Measurements from ENCODE around the gene EFNA5. TPM values are rescaled to one million over a fixed set of nuclear protein-coding genes. Genes with fewer than 3 reads are reported as not detected.

Gene EFNA5
- total RNA-seq, 3 donors from 2014 or later (not counting 1 experiment from before 2014, with no cell fraction given): 2.2 to 8.1 (median 4.3) TPM

DNA sequence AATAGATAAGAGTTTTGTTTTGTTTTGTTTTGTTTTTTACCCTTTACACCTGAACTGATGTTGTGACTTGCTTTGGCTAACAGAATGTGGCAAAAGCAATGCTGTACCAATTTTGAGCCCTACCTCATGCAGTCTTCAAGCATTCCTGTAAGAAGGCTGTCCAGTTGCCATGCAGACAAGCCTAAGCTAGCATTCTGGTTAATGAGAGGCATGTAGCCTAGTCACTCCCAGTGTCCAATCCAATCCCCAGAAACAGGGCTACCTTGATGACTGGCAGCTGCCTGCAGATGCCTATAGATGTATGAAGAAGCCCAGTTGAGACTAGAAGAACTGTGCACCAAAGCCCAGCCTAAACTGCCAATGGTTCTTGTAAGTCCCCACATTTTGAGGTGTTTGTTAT is 9.4 kb upstream of the EFNA5 start:
- H3K4me3 ChIP-seq (ENCODE audit: low read length): no peak overlapping the region
- H3K4me1 Mint-ChIP-seq: no peaks in the 10 kb centered on the region

DNA sequence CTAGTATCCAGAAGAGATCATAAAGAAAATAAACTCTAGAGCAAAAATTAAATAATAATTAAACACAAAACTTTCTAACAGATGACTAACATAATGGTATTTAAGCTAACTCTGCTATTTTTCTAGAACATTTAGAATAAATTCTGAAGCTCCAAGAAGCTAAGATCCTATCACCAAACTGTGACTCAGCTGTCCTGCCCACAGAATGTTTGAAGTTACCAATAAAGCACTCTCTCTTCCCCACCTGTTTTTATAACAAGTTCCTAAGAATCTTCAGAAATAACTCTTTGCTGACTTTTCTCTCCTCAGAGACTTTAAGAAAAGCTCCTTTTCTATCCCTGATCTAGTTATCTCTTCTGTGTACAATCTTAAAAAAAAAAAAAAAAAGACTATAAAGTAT is 6.0 kb upstream of the EFNA5 start:
- H3K4me3 ChIP-seq (ENCODE audit: low read length): no peak overlapping the region
- no peaks in the 10 kb centered on the region for H3K9me3 ChIP-seq (ENCODE audit: control insufficient read depth, insufficient read depth, low read length)
- intact Hi-C loops (cut with micrococcal nuclease): loop anchor here (10.0 kb wide), 2 partner anchors 372 to 1412 kb away; no protein-coding TSS in a partner anchor
- no peaks in the 10 kb centered on the region for H3K36me3 ChIP-seq (ENCODE audit: control insufficient read depth, insufficient read depth, low read length)
- peaks cover 43 to 54% of the 10 kb centered on the region in 2 donors for H3K27me3 Mint-ChIP-seq (ENCODE audit: low read depth in 2 of 2)
- peaks cover 18 to 19% of the 10 kb centered on the region in 2 donors for H3K4me1 Mint-ChIP-seq
- H3K27ac ChIP-seq (ENCODE audit: low read length): no peak overlapping the region
- DNase-seq (no peak), ATAC-seq (no peak)
- H3K4me1 ChIP-seq (ENCODE audit: control insufficient read depth, insufficient read depth, low read length): peaks cover 21% of the 10 kb centered on the region
- no peak overlapping the region for H3K27ac Mint-ChIP-seq
- no peaks in the 10 kb centered on the region for H3K36me3 Mint-ChIP-seq
- H3K9me3 Mint-ChIP-seq: no peaks in the 10 kb centered on the region
- no peak overlapping the region for H3K4me3 Mint-ChIP-seq
- H3K27me3 ChIP-seq (ENCODE audit: control insufficient read depth, insufficient read depth, low read length): peaks cover 46% of the 10 kb centered on the region
- TF ChIP-seq, protein P1, sequence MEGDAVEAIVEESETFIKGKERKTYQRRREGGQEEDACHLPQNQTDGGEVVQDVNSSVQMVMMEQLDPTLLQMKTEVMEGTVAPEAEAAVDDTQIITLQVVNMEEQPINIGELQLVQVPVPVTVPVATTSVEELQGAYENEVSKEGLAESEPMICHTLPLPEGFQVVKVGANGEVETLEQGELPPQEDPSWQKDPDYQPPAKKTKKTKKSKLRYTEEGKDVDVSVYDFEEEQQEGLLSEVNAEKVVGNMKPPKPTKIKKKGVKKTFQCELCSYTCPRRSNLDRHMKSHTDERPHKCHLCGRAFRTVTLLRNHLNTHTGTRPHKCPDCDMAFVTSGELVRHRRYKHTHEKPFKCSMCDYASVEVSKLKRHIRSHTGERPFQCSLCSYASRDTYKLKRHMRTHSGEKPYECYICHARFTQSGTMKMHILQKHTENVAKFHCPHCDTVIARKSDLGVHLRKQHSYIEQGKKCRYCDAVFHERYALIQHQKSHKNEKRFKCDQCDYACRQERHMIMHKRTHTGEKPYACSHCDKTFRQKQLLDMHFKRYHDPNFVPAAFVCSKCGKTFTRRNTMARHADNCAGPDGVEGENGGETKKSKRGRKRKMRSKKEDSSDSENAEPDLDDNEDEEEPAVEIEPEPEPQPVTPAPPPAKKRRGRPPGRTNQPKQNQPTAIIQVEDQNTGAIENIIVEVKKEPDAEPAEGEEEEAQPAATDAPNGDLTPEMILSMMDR (IDR thresholded peaks at IDR 0.05): no peak

More for the DNA sequence above, 9.4 kb upstream of the EFNA5 start:
- Histone ChIP-seq H3K27ac (ENCODE audit: low read length) (no peak overlapping the region), H3K4me1 (ENCODE audit: control insufficient read depth, insufficient read depth, low read length) (no peaks in the 10 kb centered on the region), H3K9me3 (ENCODE audit: control insufficient read depth, insufficient read depth, low read length) (no peaks in the 10 kb centered on the region), H3K36me3 (ENCODE audit: control insufficient read depth, insufficient read depth, low read length) (no peaks in the 10 kb centered on the region), H3K27me3 (ENCODE audit: control insufficient read depth, insufficient read depth, low read length) (peaks cover 18% of the 10 kb centered on the region)
- Mint-ChIP-seq H3K4me3 (no peak overlapping the region), H3K27me3 (ENCODE audit: low read depth in 2 of 2) (peaks cover 32 to 39% of the 10 kb centered on the region in 2 donors), H3K9me3 (no peaks in the 10 kb centered on the region), H3K27ac (no peak overlapping the region), H3K36me3 (no peaks in the 10 kb centered on the region)
- ATAC-seq: no peak
- no peak for DNase-seq
- TF ChIP-seq, protein P1 (IDR thresholded peaks at IDR 0.05): no peak
- intact Hi-C loops (cut with micrococcal nuclease): no loop called here

DNA sequence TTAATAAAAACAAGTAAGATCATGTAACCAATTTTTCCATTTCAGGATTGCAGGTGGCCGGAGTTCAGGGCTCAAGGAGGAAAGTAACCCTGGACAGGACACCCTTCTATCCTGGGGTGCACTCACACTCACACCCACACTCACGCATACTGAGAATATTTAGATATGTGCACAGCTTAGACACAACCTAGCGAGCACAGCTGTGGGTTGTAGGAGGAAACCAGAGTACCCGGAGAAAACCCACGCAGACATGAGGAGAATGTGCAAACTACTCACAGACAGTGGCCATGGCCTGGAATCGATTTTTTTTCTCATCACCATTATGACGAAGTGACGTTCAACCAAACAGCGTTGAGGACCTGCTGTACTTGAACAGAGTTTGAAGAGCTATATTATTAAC is 4.5 kb upstream of the EFNA5 start:
- intact Hi-C loops (cut with micrococcal nuclease): loop anchor here (10.0 kb wide), 2 partner anchors 370 to 1410 kb away; no protein-coding TSS in a partner anchor
- H3K36me3 Mint-ChIP-seq: no peaks in the 10 kb centered on the region
- H3K4me3 Mint-ChIP-seq: no peak overlapping the region
- H3K4me1 Mint-ChIP-seq: peaks cover 25 to 34% of the 10 kb centered on the region in 2 donors
- Histone ChIP-seq H3K4me1 (ENCODE audit: control insufficient read depth, insufficient read depth, low read length) (peaks cover 34% of the 10 kb centered on the region), H3K27me3 (ENCODE audit: control insufficient read depth, insufficient read depth, low read length) (peaks cover 58% of the 10 kb centered on the region), H3K4me3 (ENCODE audit: low read length) (no peak overlapping the region), H3K9me3 (ENCODE audit: control insufficient read depth, insufficient read depth, low read length) (no peaks in the 10 kb centered on the region), H3K36me3 (ENCODE audit: control insufficient read depth, insufficient read depth, low read length) (no peaks in the 10 kb centered on the region), H3K27ac (ENCODE audit: low read length) (no peak overlapping the region)
- WGBS (ENCODE audit: insufficient coverage): 64% methylated on average over 9 of the region's 9 CpGs
- no peak for ATAC-seq
- DNase-seq: no peak
- TF ChIP-seq, protein P1 (IDR thresholded peaks at IDR 0.05): no peak
- H3K27ac Mint-ChIP-seq: no peak overlapping the region
- peaks cover 41 to 46% of the 10 kb centered on the region in 2 donors for H3K27me3 Mint-ChIP-seq (ENCODE audit: low read depth in 2 of 2)
- H3K9me3 Mint-ChIP-seq: no peaks in the 10 kb centered on the region

- Mint-ChIP-seq H3K4me1 (peaks cover 25 to 35% of the 10 kb centered on the region in 2 donors), H3K9me3 (no peaks in the 10 kb centered on the region), H3K36me3 (no peaks in the 10 kb centered on the region), H3K27me3 (ENCODE audit: low read depth in 2 of 2) (peaks cover 39 to 47% of the 10 kb centered on the region in 2 donors), H3K27ac (no peak overlapping the region), H3K4me3 (no peak overlapping the region)
- no peak overlapping the region for H3K4me3 ChIP-seq (ENCODE audit: low read length)
- DNase-seq (no peak), ATAC-seq (no peak)
- no peaks in the 10 kb centered on the region for H3K9me3 ChIP-seq (ENCODE audit: control insufficient read depth, insufficient read depth, low read length)
- H3K36me3 ChIP-seq (ENCODE audit: control insufficient read depth, insufficient read depth, low read length): no peaks in the 10 kb centered on the region
- H3K27me3 ChIP-seq (ENCODE audit: control insufficient read depth, insufficient read depth, low read length): peaks cover 60% of the 10 kb centered on the region
- peaks cover 40% of the 10 kb centered on the region for H3K4me1 ChIP-seq (ENCODE audit: control insufficient read depth, insufficient read depth, low read length)
- TF ChIP-seq, protein P1 (IDR thresholded peaks at IDR 0.05): no peak
- no peak overlapping the region for H3K27ac ChIP-seq (ENCODE audit: low read length)
- 83% methylated on average over 1 of the region's 4 CpGs for WGBS (ENCODE audit: insufficient coverage)
- intact Hi-C loops (cut with micrococcal nuclease): loop anchor here (5.0 to 10.0 kb wide), 3 partner anchors 287 to 1410 kb away; no protein-coding TSS in a partner anchor
Observed at GRCh38 chr5:107674655-107675054, 3.9 kb upstream of the EFNA5 start.

Measured in natural killer cell (primary cell).